H9 (cell line): ENCODE data around the gene PNMT. TPM values are rescaled to one million over a fixed set of nuclear protein-coding genes. Genes with fewer than 3 reads are reported as not detected.

Experiments used
- DNase-seq: peaks from one replicate; pipeline ENCODE4 v3.0.0-alpha.2; 2017
- H2AFZ ChIP-seq: one replicate; pipeline ENCODE4 v1.6.1; 2013; ENCODE audit warnings: mild to moderate bottlenecking, low read length, control low read depth, moderate library complexity
- H2AK5ac ChIP-seq: 2 replicates; pipeline ENCODE4 v1.6.1; 2013; ENCODE audit warnings: low read length, control low read depth, mixed read lengths; ENCODE audit not compliant: insufficient read length
- H2BK120ac ChIP-seq: one replicate; pipeline ENCODE4 v1.6.1; 2013; ENCODE audit warnings: low read depth, mild to moderate bottlenecking, low read length, control low read depth, inconsistent platforms; ENCODE audit not compliant: poor library complexity, severe bottlenecking
- H2BK12ac ChIP-seq: 2 replicates; pipeline ENCODE4 v1.6.1; 2013; ENCODE audit warnings: low read length, control low read depth, mixed read lengths, low read depth; ENCODE audit not compliant: insufficient read length
- H2BK15ac ChIP-seq: 2 replicates; pipeline ENCODE4 v1.6.1; 2013; ENCODE audit warnings: low read depth, low read length, control low read depth
- H2BK20ac ChIP-seq: one replicate; pipeline ENCODE4 v1.6.1; 2013; ENCODE audit warnings: low read depth, mild to moderate bottlenecking, low read length, control low read depth, inconsistent platforms; ENCODE audit not compliant: poor library complexity, severe bottlenecking
- H2BK5ac ChIP-seq: 2 replicates; pipeline ENCODE4 v1.6.1; 2013; ENCODE audit warnings: low read length, control low read depth, mixed read lengths; ENCODE audit not compliant: insufficient read length
- H3K14ac ChIP-seq: 2 replicates; pipeline ENCODE4 v1.6.1; 2013; ENCODE audit warnings: low read length, control low read depth; ENCODE audit not compliant: insufficient read depth
- H3K18ac ChIP-seq: 2 replicates; pipeline ENCODE4 v1.6.1; 2013; ENCODE audit warnings: low read depth, mild to moderate bottlenecking, mixed read lengths, low read length, control low read depth; ENCODE audit not compliant: insufficient read length
- H3K23ac ChIP-seq: 2 replicates; pipeline ENCODE4 v1.6.1; 2013; ENCODE audit warnings: low read length, control low read depth, mixed read lengths, low read depth; ENCODE audit not compliant: insufficient read length
- H3K23me2 ChIP-seq: 2 replicates; pipeline ENCODE4 v1.6.1; 2013; ENCODE audit warnings: low read depth, mild to moderate bottlenecking, mixed read lengths, low read length, control low read depth; ENCODE audit not compliant: insufficient read length, poor library complexity, severe bottlenecking
- H3K27ac ChIP-seq: 2 replicates; pipeline ENCODE4 v1.5.1; 2013; ENCODE audit warnings: low read length, control low read depth, mixed read lengths, low read depth; ENCODE audit not compliant: insufficient read length
- H3K27me3 ChIP-seq: 2 replicates; pipeline ENCODE4 v1.6.1; 2013; ENCODE audit warnings: low read length, control low read depth, inconsistent platforms; ENCODE audit not compliant: insufficient read depth
- H3K4ac ChIP-seq: 2 replicates; pipeline ENCODE4 v1.6.1; 2013; ENCODE audit warnings: low read depth, mild to moderate bottlenecking, control low read depth, inconsistent platforms, low read length, moderate library complexity
- H3K4me1 ChIP-seq: 2 replicates; pipeline ENCODE4 v1.6.1; 2013; ENCODE audit warnings: low read length, control low read depth, inconsistent platforms; ENCODE audit not compliant: insufficient read depth
- H3K4me2 ChIP-seq: 2 replicates; pipeline ENCODE4 v1.6.1; 2013; ENCODE audit warnings: low read length, control low read depth, mixed read lengths; ENCODE audit not compliant: insufficient read length, insufficient read depth
- H3K56ac ChIP-seq: 2 replicates; pipeline ENCODE4 v1.6.1; 2013; ENCODE audit warnings: low read depth, mild to moderate bottlenecking, mixed read lengths, low read length, control low read depth; ENCODE audit not compliant: insufficient read length
- H3K79me1 ChIP-seq: 2 replicates; pipeline ENCODE4 v1.6.1; 2013; ENCODE audit warnings: low read depth, mild to moderate bottlenecking, moderate library complexity, low read length, control low read depth, inconsistent platforms; ENCODE audit not compliant: insufficient read depth, poor library complexity, severe bottlenecking
- H3K79me2 ChIP-seq: 2 replicates; pipeline ENCODE4 v1.6.1; 2013; ENCODE audit warnings: low read length, control low read depth, inconsistent platforms; ENCODE audit not compliant: insufficient read depth
- H3K9ac ChIP-seq: 2 replicates; pipeline ENCODE4 v1.6.1; 2013; ENCODE audit warnings: low read length, control low read depth, mixed read lengths; ENCODE audit not compliant: insufficient read length; ENCODE audit errors: extremely low read depth
- H3K9me3 ChIP-seq: one replicate; pipeline ENCODE4 v1.6.1; 2013; ENCODE audit warnings: low read depth, low read length, inconsistent platforms; ENCODE audit not compliant: control insufficient read depth
- H3T11ph ChIP-seq: one replicate; pipeline ENCODE4 v1.6.1; 2013; ENCODE audit warnings: mild to moderate bottlenecking, low read length, control low read depth, inconsistent platforms
- H4K20me1 ChIP-seq: one replicate; pipeline ENCODE4 v1.6.1; 2013; ENCODE audit not compliant: control insufficient read depth, insufficient read length, insufficient read depth
- H4K5ac ChIP-seq: 2 replicates; pipeline ENCODE4 v1.6.1; 2013; ENCODE audit warnings: low read depth, mild to moderate bottlenecking, mixed read lengths, low read length, control low read depth; ENCODE audit not compliant: insufficient read length
- H4K8ac ChIP-seq: replicated peaks from 2 replicates; pipeline ENCODE4 v1.6.1; 2013; ENCODE audit warnings: low read length, control low read depth, mixed read lengths, low read depth; ENCODE audit not compliant: insufficient read length
- H4K91ac ChIP-seq: 2 replicates; pipeline ENCODE4 v1.6.1; 2013; ENCODE audit warnings: low read depth, mild to moderate bottlenecking, moderate library complexity, mixed read lengths, low read length, control low read depth; ENCODE audit not compliant: insufficient read length
- H3K27ac Mint-ChIP-seq, 3 experiments: 2 replicates in 2 of 3; 3 replicates in 1 of 3; pipeline ENCODE4 v1.8.0; 2020 to 2021; ENCODE audit warnings: mixed read lengths in 3 of 3, mild to moderate bottlenecking in 1 of 3, moderate library complexity in 1 of 3
- H3K27me3 Mint-ChIP-seq: 2 replicates; pipeline ENCODE4 v1.8.0; 2021; ENCODE audit warnings: low read depth, mild to moderate bottlenecking, moderate library complexity, mixed read lengths
- H3K36me3 Mint-ChIP-seq, 3 experiments: 2 replicates in 2 of 3; 3 replicates in 1 of 3; pipeline ENCODE4 v1.8.0; 2020 to 2021; ENCODE audit warnings: low read depth in 3 of 3, mixed read lengths in 3 of 3; ENCODE audit not compliant: insufficient read depth in 1 of 3
- H3K4me1 Mint-ChIP-seq, 2 experiments: 2 replicates each; pipeline ENCODE4 v1.8.0; 2020; ENCODE audit warnings: mixed read lengths in 2 of 2
- H3K4me3 Mint-ChIP-seq, 2 experiments: 2 replicates in 1 of 2; 3 replicates in 1 of 2; pipeline ENCODE4 v1.8.0; 2020 to 2021; ENCODE audit warnings: mild to moderate bottlenecking in 2 of 2, mixed read lengths in 2 of 2, moderate library complexity in 1 of 2
- H3K9me3 Mint-ChIP-seq, 2 experiments: 2 replicates in 1 of 2; 3 replicates in 1 of 2; pipeline ENCODE4 v1.8.0; 2020; ENCODE audit warnings: mild to moderate bottlenecking in 2 of 2, mixed read lengths in 2 of 2, moderate library complexity in 1 of 2
- CTCF ChIP-seq: fragments of 200-600 bp; sonication (generic); conservative IDR thresholded peaks from 3 replicates; pipeline ENCODE4 v1.8.0; 2021; ENCODE audit warnings: antibody characterized with exemption, mild to moderate bottlenecking
- whole genome bisulfite sequencing: extraction: QIAGEN DNeasy Blood & Tissue Kit; methylation state at CpG from one replicate; pipeline ENCODE4 v1.1.7; 2013; ENCODE audit warnings: missing lambda C conversion rate, low lambda C conversion rate, mixed read lengths; ENCODE audit not compliant: insufficient read length; ENCODE audit errors: extremely low coverage; 5-methylcytosine and 5-hydroxymethylcytosine counted together
- total RNA-seq: library from RNA; stranded (reverse); gene quantifications from 2 replicates; pipeline ENCODE4 v1.2.1, GENCODE V29; 2021

PNMT gene
- total RNA-seq, 1 experiment from 2014 or later = 2.1 TPM

GRCh38 chr17:39660011-39660360 lies 8.3 kb upstream of the PNMT start:
- Histone ChIP-seq H2BK15ac (no peak overlapping the region), H3K79me2 (no peaks in the 10 kb centered on the region), H4K5ac (no peak overlapping the region), H3K27ac (no peak overlapping the region), H3K4ac (no peak overlapping the region), H3K23me2 (no peaks in the 10 kb centered on the region), H3K9me3 (no peaks in the 10 kb centered on the region), H3K23ac (no peak overlapping the region), H2AFZ (no peak overlapping the region), H3T11ph (no peak overlapping the region), H3K27me3 (no peaks in the 10 kb centered on the region), H3K18ac (no peak overlapping the region), H2BK120ac (no peak overlapping the region), H3K4me1 (peaks cover 3% of the 10 kb centered on the region; the same call in 1 of the 2 replicates), H4K8ac (no peak overlapping the region), H3K14ac (no peak overlapping the region), H3K4me2 (no peak overlapping the region), H2BK20ac (no peak overlapping the region), H3K9ac (no peak overlapping the region), H2BK5ac (no peak overlapping the region), H3K79me1 (no peaks in the 10 kb centered on the region), H4K20me1 (no peaks in the 10 kb centered on the region), H2AK5ac (no peak overlapping the region), H4K91ac (no peak overlapping the region), H3K56ac (no peak overlapping the region), H2BK12ac (no peak overlapping the region)
- WGBS = no CpG with 5 or more reads among the region's 5 CpGs
- Mint-ChIP-seq H3K36me3 (peaks cover 6 to 32% (median 11%) of the 10 kb centered on the region in 3 experiments; a peak in 6 of 7 replicates), H3K9me3 (no peaks in the 10 kb centered on the region), H3K27me3 (peaks cover 7% of the 10 kb centered on the region), H3K4me3 (no peak overlapping the region), H3K27ac (no peak overlapping the region), H3K4me1 (peaks cover 11 to 44% of the 10 kb centered on the region in 2 experiments)
- no peak for TF ChIP-seq CTCF
- DNase-seq = no peak
